HCT116 (cell line): ENCODE data around the gene TUBGCP5. TPM values are rescaled to one million over a fixed set of nuclear protein-coding genes. Genes with fewer than 3 reads are reported as not detected.

ENCODE experiments used
- ATAC-seq: fragments of 200-7000 bp; cut with Tn5 transposase; 2 replicates; pipeline ENCODE4 v1.9.1; 2020; ENCODE audit warnings: mild to moderate bottlenecking, moderate library complexity
- BruUV-seq: library from RNA; stranded (reverse); fragments of 400-500 nt; replicated peaks from 2 replicates; lab custom pipeline; 2021; lab: Mats Ljungman, UMichigan
- CTCF ChIA-PET: fragments of 300-600 bp; sonication (Branson Sonifier 250); formaldehyde crosslinking; loops from one replicate; lab custom pipeline; 2021; ENCODE audit warnings: antibody characterized with exemption; lab: Charles Lee
- POLR2A ChIA-PET: fragments of 300-600, 350-600 bp; sonication (Branson Sonifier 250); formaldehyde crosslinking; loops from one replicate; lab custom pipeline; 2021; ENCODE audit warnings: antibody characterized with exemption; lab: Charles Lee
- RAD21 ChIA-PET, 2 experiments: fragments of 300-600 bp; sonication (Branson Sonifier 250); formaldehyde crosslinking; loops; one replicate each; lab custom pipeline; 2023; ENCODE audit warnings: low total read pairs in 2 of 2; ENCODE audit not compliant: uncharacterized antibody in 2 of 2, unreplicated experiment in 2 of 2, low non-redundant PET in 1 of 2; lab: Charles Lee
- DNase-seq: peaks from one replicate; pipeline ENCODE4 v3.0.0-alpha.2; 2010; ENCODE audit warnings: low read depth, low spot score
- H2AFZ ChIP-seq: fragments of 200-600 bp; shearing (Covaris generic), sonication (generic); 2 replicates; pipeline ENCODE4 v1.6.1; 2017; ENCODE audit warnings: low read depth, mixed run types, mixed read lengths, antibody characterized with exemption, low read length; ENCODE audit not compliant: poor library complexity, severe bottlenecking
- H3K27ac ChIP-seq: 2 replicates; pipeline ENCODE4 v1.5.1; 2012; ENCODE audit warnings: low read depth, low read length
- H3K27me3 ChIP-seq: fragments of 200-600 bp; sonication (generic); 2 replicates; pipeline ENCODE4 v1.6.1; 2016; ENCODE audit warnings: mixed run types, low read length, mixed read lengths; ENCODE audit not compliant: insufficient read depth
- H3K36me3 ChIP-seq, 2 experiments: fragments of 200-500 bp in 1 of 2; fragments of 200-600 bp in 1 of 2; sonication (Bioruptor generic) in 1 of 2; sonication (generic) in 1 of 2; 2 replicates each; pipeline versions ENCODE4 v1.5.1 to v1.6.1; 2014 to 2016; ENCODE audit warnings: low read length in 2 of 2, inconsistent platforms in 1 of 2, mixed read lengths in 1 of 2, mixed run types in 1 of 2; ENCODE audit not compliant: insufficient read depth in 2 of 2, control insufficient read depth in 1 of 2
- H3K4me1 ChIP-seq, 2 experiments: fragments of 200-600 bp in 1 of 2; sonication (generic) in 1 of 2; 2 replicates each; pipeline versions ENCODE4 v1.5.1 to v1.6.1; 2012 to 2017; ENCODE audit warnings: low read length in 2 of 2, inconsistent platforms in 1 of 2, mild to moderate bottlenecking in 1 of 2, mixed read lengths in 1 of 2, mixed run types in 1 of 2, moderate library complexity in 1 of 2; ENCODE audit not compliant: insufficient read depth in 2 of 2, control insufficient read depth in 1 of 2
- H3K4me2 ChIP-seq: fragments of 200-600 bp; sonication (generic); 2 replicates; pipeline ENCODE4 v1.6.1; 2017; ENCODE audit warnings: mixed run types, low read length, mixed read lengths
- H3K4me3 ChIP-seq, 2 experiments: fragments of 200-600 bp in 1 of 2; sonication (generic) in 1 of 2; replicated peaks in 1 of 2; 2 replicates each; pipeline ENCODE4 v1.5.1; 2011 to 2016; ENCODE audit warnings: low read length in 2 of 2, control low read depth in 1 of 2, low read depth in 1 of 2, mild to moderate bottlenecking in 1 of 2, mixed read lengths in 1 of 2, mixed run types in 1 of 2
- H3K79me2 ChIP-seq: fragments of 200-600 bp; sonication (generic); 2 replicates; pipeline ENCODE4 v1.6.1; 2017; ENCODE audit warnings: mild to moderate bottlenecking, mixed run types, low read length, moderate library complexity, mixed read lengths; ENCODE audit not compliant: insufficient read depth
- H3K9ac ChIP-seq: fragments of 200-600 bp; sonication (generic); 2 replicates; pipeline ENCODE4 v1.6.1; 2016; ENCODE audit warnings: low read length, mixed read lengths
- H3K9me2 ChIP-seq: fragments of 200-600 bp; sonication (generic), shearing (Covaris generic); 2 replicates; pipeline ENCODE4 v1.6.1; 2017; ENCODE audit warnings: mixed run types, mild to moderate bottlenecking, moderate library complexity; ENCODE audit not compliant: insufficient read depth
- H3K9me3 ChIP-seq, 2 experiments: fragments of 200-500 bp in 1 of 2; fragments of 200-600 bp in 1 of 2; sonication (Bioruptor generic) in 1 of 2; sonication (generic) in 1 of 2; 2 replicates each; pipeline ENCODE4 v1.6.1; 2014 to 2017; ENCODE audit warnings: low read length in 2 of 2, mixed read lengths in 2 of 2, inconsistent platforms in 1 of 2, low read depth in 1 of 2, mild to moderate bottlenecking in 1 of 2, mixed run types in 1 of 2, moderate library complexity in 1 of 2; ENCODE audit not compliant: control insufficient read depth in 1 of 2, insufficient read depth in 1 of 2
- H4K20me1 ChIP-seq: fragments of 200-600 bp; sonication (generic), shearing (Covaris generic); 2 replicates; pipeline ENCODE4 v1.6.1; 2017; ENCODE audit warnings: mixed run types, mild to moderate bottlenecking, moderate library complexity; ENCODE audit not compliant: insufficient read depth
- ATF3 ChIP-seq: IDR thresholded peaks from 2 replicates; pipeline ENCODE4 v1.6.1; 2012
- CEBPB ChIP-seq: IDR thresholded peaks from 2 replicates; pipeline ENCODE4 v1.6.1; 2012; ENCODE audit warnings: low read depth
- CTCF ChIP-seq, 3 experiments: fragments of 200-600 bp in 1 of 3; sonication (generic) in 1 of 3; IDR thresholded peaks in 2 of 3; conservative IDR thresholded peaks in 1 of 3; 2 replicates each; pipeline ENCODE4 v1.5.1; 2012 to 2017; ENCODE audit warnings: low read depth in 2 of 3, low read length in 2 of 3, antibody characterized with exemption in 1 of 3, borderline replicate concordance in 1 of 3, control low read depth in 1 of 3, mild to moderate bottlenecking in 1 of 3, mixed read lengths in 1 of 3, mixed run types in 1 of 3, moderate library complexity in 1 of 3; ENCODE audit not compliant: insufficient read depth in 1 of 3
- EGR1 ChIP-seq: IDR thresholded peaks from 2 replicates; pipeline ENCODE4 v1.6.1; 2012; ENCODE audit warnings: low read depth
- ELF1 ChIP-seq: IDR thresholded peaks from 2 replicates; pipeline ENCODE4 v1.6.1; 2012; ENCODE audit warnings: low read depth, borderline replicate concordance
- EZH2 ChIP-seq: fragments of 200-600 bp; sonication (generic); IDR thresholded peaks from 2 replicates; pipeline ENCODE4 v1.6.1; 2017; ENCODE audit warnings: antibody characterized with exemption, mixed run types
- FOSL1 ChIP-seq: IDR thresholded peaks from 2 replicates; pipeline ENCODE4 v1.6.1; 2012; ENCODE audit warnings: low read depth
- JUND ChIP-seq: IDR thresholded peaks from 2 replicates; pipeline ENCODE4 v1.6.1; 2012
- MAX ChIP-seq: IDR thresholded peaks from 2 replicates; pipeline ENCODE4 v1.6.1; 2012
- POLR2A ChIP-seq: IDR thresholded peaks from 2 replicates; pipeline ENCODE4 v1.7.0; 2011; ENCODE audit warnings: borderline replicate concordance; ENCODE audit not compliant: insufficient read depth, insufficient read length; ENCODE audit errors: extremely low read depth
- POLR2AphosphoS5 ChIP-seq: IDR thresholded peaks from 2 replicates; pipeline ENCODE4 v1.6.1; 2011; ENCODE audit warnings: mild to moderate bottlenecking, low read depth, low read length, moderate library complexity
- REST ChIP-seq: IDR thresholded peaks from 2 replicates; pipeline ENCODE4 v1.6.1; 2012; ENCODE audit warnings: low read depth
- SP1 ChIP-seq: IDR thresholded peaks from 2 replicates; pipeline ENCODE4 v1.6.1; 2012; ENCODE audit warnings: low read depth
- TCF7L2 ChIP-seq: IDR thresholded peaks from 2 replicates; pipeline ENCODE4 v1.7.0; 2011; ENCODE audit warnings: borderline replicate concordance, inconsistent platforms; ENCODE audit not compliant: insufficient read depth, insufficient read length; ENCODE audit errors: extremely low read depth
- YY1 ChIP-seq: IDR thresholded peaks from 2 replicates; pipeline ENCODE4 v1.6.1; 2011; ENCODE audit warnings: low read length, low read depth, moderate library complexity, mild to moderate bottlenecking; ENCODE audit not compliant: insufficient replicate concordance; ENCODE audit errors: extremely low read depth
- ZNF274 ChIP-seq: fragments of 200-500 bp; sonication (Bioruptor generic); IDR thresholded peaks from 2 replicates; pipeline ENCODE4 v1.6.1; 2014; ENCODE audit warnings: mild to moderate bottlenecking, low read depth, low read length, inconsistent platforms
- intact Hi-C: fragments of 100-400 bp; cut with micrococcal nuclease; formaldehyde crosslinking; loops from 2 replicates; pipeline ENCODE4 v1.10.0; 2022
- total RNA-seq: library from RNA; stranded (reverse); gene quantifications from one replicate; pipeline ENCODE4 v1.2.1, GENCODE V29; 2021; ENCODE audit not compliant: unreplicated experiment
- TF ChIP-seq, protein P1 (sequence below): IDR thresholded peaks from 2 replicates; pipeline ENCODE4 v1.6.1; 2011; ENCODE audit warnings: mild to moderate bottlenecking, low read length, moderate library complexity; ENCODE audit not compliant: insufficient replicate concordance; ENCODE audit errors: extremely low read depth

Gene TUBGCP5
- total RNA-seq, 1 experiment from 2014 or later = 17.9 TPM

DNA sequence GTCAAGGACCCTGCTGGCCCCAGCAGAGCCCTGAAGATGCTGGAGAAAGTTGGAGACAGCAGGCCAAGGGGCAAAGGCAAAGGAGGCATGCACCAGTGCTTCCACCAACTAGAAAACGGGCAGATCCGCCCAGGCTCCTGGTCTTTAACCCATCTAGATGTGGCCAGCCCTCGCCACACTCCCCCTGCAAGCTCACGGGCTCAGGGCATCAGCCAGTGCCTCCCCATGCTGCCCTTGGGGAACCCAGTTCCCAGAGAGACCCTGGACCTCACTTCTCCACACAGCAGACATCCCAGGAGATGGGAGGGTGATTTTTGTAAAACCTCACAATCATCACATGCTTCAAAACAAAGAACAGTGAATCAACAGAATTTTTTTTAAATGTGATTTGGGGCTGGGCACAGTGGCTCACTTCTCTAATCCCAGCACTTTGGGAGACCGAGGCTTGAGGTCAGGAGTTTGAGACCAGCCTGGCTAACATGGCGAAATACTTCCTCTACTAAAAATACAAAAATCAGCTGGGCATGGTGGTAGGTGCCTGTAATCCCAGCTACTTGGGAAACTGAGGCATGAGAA is 83.7 kb downstream of the TUBGCP5 start:
- DNase-seq = no peak
- H3K79me2 ChIP-seq = peaks cover 97% of the 10 kb centered on the region
- intact Hi-C loops = no loop called here
- H3K27me3 ChIP-seq = no peaks in the 10 kb centered on the region
- BruUV-seq = no TSS peak
- RAD21 ChIA-PET = no interaction called here
- H3K9ac ChIP-seq = no peak overlapping the region
- no peaks in the 10 kb centered on the region for H3K4me1 ChIP-seq
- H2AFZ ChIP-seq = no peak overlapping the region
- no peaks in the 10 kb centered on the region for H3K9me2 ChIP-seq
- H3K4me2 ChIP-seq = no peak overlapping the region
- H3K27ac ChIP-seq = no peak overlapping the region
- POLR2A ChIA-PET = no interaction called here
- TF ChIP-seq POLR2A (no peak), ATF3 (no peak), CEBPB (no peak), CTCF (IDR thresholded peaks at IDR 0.05 in 2 of 3, conservative IDR thresholded peaks at IDR 0.05 in 1 of 3; ENCODE audit: borderline replicate concordance in 1 of 3, insufficient read depth in 1 of 3, low read depth in 2 of 3, low read length in 2 of 3) (no peak), FOSL1 (no peak), SP1 (no peak), JUND (no peak), ELF1 (no peak), EGR1 (no peak), REST (no peak), TCF7L2 (no peak), MAX (no peak), ZNF274 (no peak), EZH2 (no peak), POLR2AphosphoS5 (no peak), YY1 (no peak)
- TF ChIP-seq, protein P1, sequence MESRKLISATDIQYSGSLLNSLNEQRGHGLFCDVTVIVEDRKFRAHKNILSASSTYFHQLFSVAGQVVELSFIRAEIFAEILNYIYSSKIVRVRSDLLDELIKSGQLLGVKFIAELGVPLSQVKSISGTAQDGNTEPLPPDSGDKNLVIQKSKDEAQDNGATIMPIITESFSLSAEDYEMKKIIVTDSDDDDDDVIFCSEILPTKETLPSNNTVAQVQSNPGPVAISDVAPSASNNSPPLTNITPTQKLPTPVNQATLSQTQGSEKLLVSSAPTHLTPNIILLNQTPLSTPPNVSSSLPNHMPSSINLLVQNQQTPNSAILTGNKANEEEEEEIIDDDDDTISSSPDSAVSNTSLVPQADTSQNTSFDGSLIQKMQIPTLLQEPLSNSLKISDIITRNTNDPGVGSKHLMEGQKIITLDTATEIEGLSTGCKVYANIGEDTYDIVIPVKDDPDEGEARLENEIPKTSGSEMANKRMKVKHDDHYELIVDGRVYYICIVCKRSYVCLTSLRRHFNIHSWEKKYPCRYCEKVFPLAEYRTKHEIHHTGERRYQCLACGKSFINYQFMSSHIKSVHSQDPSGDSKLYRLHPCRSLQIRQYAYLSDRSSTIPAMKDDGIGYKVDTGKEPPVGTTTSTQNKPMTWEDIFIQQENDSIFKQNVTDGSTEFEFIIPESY = no peak
- TF ChIP-seq, all 23 proteins: peak for 0
- Histone ChIP-seq H3K4me3 (no peak overlapping the region), H3K9me3 (no peaks in the 10 kb centered on the region), H4K20me1 (no peaks in the 10 kb centered on the region), H3K36me3 (no peaks in the 10 kb centered on the region)
- no peak for ATAC-seq
- CTCF ChIA-PET = no interaction called here
